A673 (cell line): ENCODE measurements around the gene ZNF337. TPM values are rescaled to one million over a fixed set of nuclear protein-coding genes. Genes with fewer than 3 reads are reported as not detected.

Experiments used
- BruUV-seq: library from RNA; stranded (reverse); fragments of 400-500 nt; replicated peaks from 2 replicates; lab custom pipeline; 2021; lab: Mats Ljungman, UMichigan
- CTCF ChIA-PET: fragments of 300-600 bp; sonication (Branson Sonifier 250); formaldehyde crosslinking; loops from one replicate; lab custom pipeline; 2022; ENCODE audit warnings: antibody characterized with exemption; lab: Charles Lee
- POLR2A ChIA-PET: fragments of 300-600 bp; sonication (Branson Sonifier 250); formaldehyde crosslinking; loops from one replicate; lab custom pipeline; 2022; ENCODE audit warnings: antibody characterized with exemption; ENCODE audit not compliant: low non-redundant PET; lab: Charles Lee
- DNase-seq: peaks from one replicate; pipeline ENCODE4 v3.0.0-alpha.2; 2015; ENCODE audit warnings: low spot score
- H3K27ac ChIP-seq: fragments of 200-600 bp; sonication (generic); 2 replicates; pipeline ENCODE4 v1.5.1; 2016; ENCODE audit warnings: mixed run types, low read depth, mild to moderate bottlenecking, mixed read lengths, antibody characterized with exemption, low read length; ENCODE audit not compliant: poor library complexity, severe bottlenecking
- H3K27me3 ChIP-seq: fragments of 200-600 bp; sonication (generic); replicated peaks from 2 replicates; pipeline ENCODE4 v1.6.1; 2017; ENCODE audit warnings: mixed run types, low read depth, mild to moderate bottlenecking, mixed read lengths, antibody characterized with exemption, low read length; ENCODE audit not compliant: insufficient read depth, poor library complexity
- H3K36me3 ChIP-seq: fragments of 200-600 bp; sonication (generic); 2 replicates; pipeline ENCODE4 v1.6.1; 2016; ENCODE audit warnings: mixed run types, mild to moderate bottlenecking, mixed read lengths, antibody characterized with exemption, low read length; ENCODE audit not compliant: insufficient read depth, poor library complexity, severe bottlenecking
- H3K4me1 ChIP-seq: fragments of 200-600 bp; sonication (generic); 2 replicates; pipeline ENCODE4 v1.6.1; 2017; ENCODE audit warnings: mixed run types, mild to moderate bottlenecking, mixed read lengths, antibody characterized with exemption, low read length; ENCODE audit not compliant: insufficient read depth, poor library complexity, severe bottlenecking
- H3K4me3 ChIP-seq: fragments of 200-600 bp; sonication (generic); 2 replicates; pipeline ENCODE4 v1.5.1; 2016; ENCODE audit warnings: low read depth, mixed run types, mild to moderate bottlenecking, mixed read lengths, low read length; ENCODE audit not compliant: poor library complexity, severe bottlenecking
- H3K9me3 ChIP-seq: fragments of 200-600 bp; sonication (generic); 2 replicates; pipeline ENCODE4 v1.6.1; 2016; ENCODE audit warnings: mixed run types, low read depth, mild to moderate bottlenecking, mixed read lengths, antibody characterized with exemption, low read length; ENCODE audit not compliant: poor library complexity, severe bottlenecking
- EZH2 ChIP-seq: fragments of 200-600 bp; sonication (generic); IDR thresholded peaks from 2 replicates; pipeline ENCODE4 v1.6.1; 2017; ENCODE audit warnings: borderline replicate concordance, low read depth, mild to moderate bottlenecking, mixed read lengths, antibody characterized with exemption, low read length; ENCODE audit not compliant: poor library complexity, severe bottlenecking
- intact Hi-C: fragments of 100-400 bp; cut with micrococcal nuclease; formaldehyde crosslinking; loops from one replicate; pipeline ENCODE4 v1.10.0; 2022; ENCODE audit not compliant: unreplicated experiment
- total RNA-seq: library from RNA; stranded (reverse); gene quantifications from 2 replicates; pipeline ENCODE4 v1.2.3, GENCODE V29; 2021
- TF ChIP-seq, protein P1 (sequence below): fragments of 300-800, 200-600 bp; sonication (generic); conservative IDR thresholded peaks from 2 replicates; pipeline ENCODE4 v1.5.1; 2017; ENCODE audit warnings: low read depth, mild to moderate bottlenecking, antibody characterized with exemption, low read length, moderate library complexity, mixed read lengths

The ZNF337 gene
- total RNA-seq, 1 experiment from 2014 or later: 17.9 TPM

DNA sequence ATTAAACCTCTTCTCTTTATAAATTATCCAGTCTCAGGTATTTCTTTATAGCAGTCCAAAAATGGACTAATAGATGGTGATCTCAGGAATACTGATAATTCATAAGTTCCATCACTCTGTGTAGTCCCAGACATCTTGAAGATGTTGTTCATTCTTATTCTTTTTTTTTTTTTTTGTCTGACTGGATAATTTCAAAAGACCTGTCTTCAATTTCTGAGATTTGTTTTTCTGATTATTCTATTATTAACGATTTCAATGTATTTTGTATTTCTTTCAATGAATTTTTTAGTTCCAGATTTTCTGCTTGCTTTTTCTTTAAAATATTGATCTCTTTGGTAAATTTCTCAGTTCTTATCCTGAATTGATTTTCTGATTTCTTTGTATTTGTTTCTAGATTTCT, 29.7 kb upstream of the ZNF337 start:
- Histone ChIP-seq H3K27me3 (peaks cover 10% of the 10 kb centered on the region), H3K9me3 (peaks cover 11% of the 10 kb centered on the region), H3K4me3 (no peak overlapping the region), H3K36me3 (no peaks in the 10 kb centered on the region), H3K27ac (no peak overlapping the region), H3K4me1 (no peaks in the 10 kb centered on the region)
- ChIA-PET POLR2A (no interaction called here), CTCF (no interaction called here)
- TF ChIP-seq, protein P1, sequence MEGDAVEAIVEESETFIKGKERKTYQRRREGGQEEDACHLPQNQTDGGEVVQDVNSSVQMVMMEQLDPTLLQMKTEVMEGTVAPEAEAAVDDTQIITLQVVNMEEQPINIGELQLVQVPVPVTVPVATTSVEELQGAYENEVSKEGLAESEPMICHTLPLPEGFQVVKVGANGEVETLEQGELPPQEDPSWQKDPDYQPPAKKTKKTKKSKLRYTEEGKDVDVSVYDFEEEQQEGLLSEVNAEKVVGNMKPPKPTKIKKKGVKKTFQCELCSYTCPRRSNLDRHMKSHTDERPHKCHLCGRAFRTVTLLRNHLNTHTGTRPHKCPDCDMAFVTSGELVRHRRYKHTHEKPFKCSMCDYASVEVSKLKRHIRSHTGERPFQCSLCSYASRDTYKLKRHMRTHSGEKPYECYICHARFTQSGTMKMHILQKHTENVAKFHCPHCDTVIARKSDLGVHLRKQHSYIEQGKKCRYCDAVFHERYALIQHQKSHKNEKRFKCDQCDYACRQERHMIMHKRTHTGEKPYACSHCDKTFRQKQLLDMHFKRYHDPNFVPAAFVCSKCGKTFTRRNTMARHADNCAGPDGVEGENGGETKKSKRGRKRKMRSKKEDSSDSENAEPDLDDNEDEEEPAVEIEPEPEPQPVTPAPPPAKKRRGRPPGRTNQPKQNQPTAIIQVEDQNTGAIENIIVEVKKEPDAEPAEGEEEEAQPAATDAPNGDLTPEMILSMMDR: no peak
- no peak for TF ChIP-seq EZH2
- DNase-seq: no peak
- BruUV-seq: no TSS peak
- intact Hi-C loops: no loop called here

DNA sequence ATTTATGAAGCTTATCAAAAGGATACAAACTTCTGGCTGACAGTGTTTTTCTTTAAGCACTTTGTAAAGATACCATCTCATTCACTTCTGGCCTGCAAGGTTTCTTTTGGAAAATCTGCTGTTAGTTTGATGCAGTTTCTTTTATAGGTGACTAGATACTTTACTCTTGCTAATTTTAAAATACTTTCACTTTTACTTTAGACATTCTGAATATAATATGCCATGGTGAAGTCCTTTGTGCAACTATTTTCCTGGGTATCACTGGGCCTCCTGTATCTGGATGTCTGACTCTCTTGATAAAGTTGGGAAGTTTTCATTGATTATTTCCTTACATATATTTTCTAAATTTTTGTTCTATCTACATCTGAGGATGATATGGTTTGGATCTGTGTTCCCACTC, 29.0 kb upstream of the ZNF337 start:
- Histone ChIP-seq H3K4me1 (no peaks in the 10 kb centered on the region), H3K4me3 (no peak overlapping the region), H3K36me3 (no peaks in the 10 kb centered on the region), H3K9me3 (peaks cover 11% of the 10 kb centered on the region), H3K27ac (no peak overlapping the region), H3K27me3 (peaks cover 10% of the 10 kb centered on the region)
- ChIA-PET CTCF (no interaction called here), POLR2A (no interaction called here)
- intact Hi-C loops: no loop called here
- TF ChIP-seq, protein P1: no peak
- TF ChIP-seq EZH2: no peak
- no TSS peak for BruUV-seq
- DNase-seq: no peak

DNA sequence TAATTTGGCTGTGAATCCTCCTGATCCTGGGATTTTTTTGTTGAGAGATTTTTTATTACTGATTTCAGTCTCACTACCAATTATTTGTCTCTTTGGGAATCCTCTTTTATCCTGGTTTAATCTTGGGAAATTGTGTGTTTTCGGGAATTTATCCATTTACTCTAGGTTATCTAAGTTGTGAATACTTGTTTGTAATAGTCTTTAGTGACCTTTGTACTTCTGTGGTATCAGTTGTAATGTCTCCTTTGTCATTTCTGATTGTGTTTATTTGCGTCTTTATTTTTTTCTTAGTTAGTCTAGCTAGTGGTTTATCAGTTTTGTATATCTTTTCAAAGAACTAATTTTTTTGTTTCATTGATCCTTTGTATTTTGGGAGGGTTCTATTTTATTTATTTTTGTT, 27.3 kb upstream of the ZNF337 start:
- intact Hi-C loops: no loop called here
- H3K36me3 ChIP-seq: no peaks in the 10 kb centered on the region
- H3K4me1 ChIP-seq: no peaks in the 10 kb centered on the region
- BruUV-seq: no TSS peak
- H3K27me3 ChIP-seq: peaks cover 10% of the 10 kb centered on the region
- ChIA-PET POLR2A (no interaction called here), CTCF (no interaction called here)
- no peak overlapping the region for H3K4me3 ChIP-seq
- no peak for TF ChIP-seq EZH2
- TF ChIP-seq, protein P1: no peak
- DNase-seq: no peak
- H3K27ac ChIP-seq: no peak overlapping the region
- peaks cover 11% of the 10 kb centered on the region for H3K9me3 ChIP-seq
